HEK293 (cell line): ENCODE measurements around the gene ZC3H4.

Experiments
- CTCF ChIP-seq: fragments of 450-650 bp; formaldehyde crosslinking; IDR thresholded peaks from 2 replicates; pipeline ENCODE4 v1.5.1; 2016; ENCODE audit warnings: missing biosample characterization, missing genetic modification characterization
- PRDM4 ChIP-seq: fragments of 450-650 bp; formaldehyde crosslinking; IDR thresholded peaks from 2 replicates; pipeline ENCODE4 v1.5.1; 2017; ENCODE audit warnings: missing biosample characterization, missing genetic modification characterization
- REPIN1 ChIP-seq: fragments of 450-650 bp; formaldehyde crosslinking; IDR thresholded peaks from 2 replicates; pipeline ENCODE4 v1.5.1; 2017; ENCODE audit warnings: missing biosample characterization, missing genetic modification characterization, low read depth
- SP2 ChIP-seq: fragments of 450-650 bp; formaldehyde crosslinking; IDR thresholded peaks from 2 replicates; pipeline ENCODE4 v1.5.1; 2016; ENCODE audit warnings: missing biosample characterization, missing genetic modification characterization
- YY1 ChIP-seq: fragments of 450-650 bp; formaldehyde crosslinking; IDR thresholded peaks from 2 replicates; pipeline ENCODE4 v1.5.1; 2018; ENCODE audit warnings: missing biosample characterization, missing genetic modification characterization
- ZBTB21 ChIP-seq: fragments of 450-650 bp; formaldehyde crosslinking; IDR thresholded peaks from 2 replicates; pipeline ENCODE4 v1.5.1; 2017; ENCODE audit warnings: missing biosample characterization, missing genetic modification characterization
- ZNF114 ChIP-seq: fragments of 450-650 bp; formaldehyde crosslinking; IDR thresholded peaks from 2 replicates; pipeline ENCODE4 v1.5.0; 2017; ENCODE audit warnings: missing biosample characterization, missing genetic modification characterization
- ZNF133 ChIP-seq: fragments of 450-650 bp; formaldehyde crosslinking; IDR thresholded peaks from 2 replicates; pipeline ENCODE4 v1.5.1; 2016; ENCODE audit warnings: missing biosample characterization, missing genetic modification characterization
- ZNF449 ChIP-seq: fragments of 450-650 bp; formaldehyde crosslinking; IDR thresholded peaks from 2 replicates; pipeline ENCODE4 v1.5.1; 2017; ENCODE audit warnings: missing biosample characterization, mild to moderate bottlenecking, missing genetic modification characterization, moderate library complexity
- ZNF501 ChIP-seq: fragments of 450-650 bp; formaldehyde crosslinking; IDR thresholded peaks from 2 replicates; pipeline ENCODE4 v1.5.1; 2016; ENCODE audit warnings: missing biosample characterization, missing genetic modification characterization
- ZNF513 ChIP-seq: fragments of 450-650 bp; IDR thresholded peaks from 2 replicates; pipeline ENCODE4 v1.5.1; 2018; ENCODE audit warnings: missing biosample characterization, missing genetic modification characterization
- ZNF624 ChIP-seq: fragments of 450-650 bp; formaldehyde crosslinking; IDR thresholded peaks from 2 replicates; pipeline ENCODE4 v1.5.1; 2017; ENCODE audit warnings: missing biosample characterization, missing genetic modification characterization

- TF ChIP-seq ZNF114 (no peak), CTCF (tag by site-specific recombination) (no peak), ZNF133 (no peak), ZBTB21 (no peak), REPIN1 (no peak), YY1 (tag by site-specific recombination) (no peak), ZNF513 (tag by site-specific recombination) (no peak), SP2 (tag by site-specific recombination) (no peak), ZNF449 (tag by site-specific recombination) (no peak), ZNF624 (tag by site-specific recombination) (no peak), PRDM4 (tag by site-specific recombination) (no peak), ZNF501 (no peak)
These were observed 16.0 kb upstream of the ZC3H4 start for GRCh38 chr19:47129579-47129978.
